AG09309 (cell line): Measurements from ENCODE around the gene LGR6.
"Not testable (repeated sequence)": the region's sequence is repeated elsewhere in the genome, so short reads cannot be mapped to it uniquely, and the experiment has no call there.

Experiments used
- DNase-seq: peaks from one replicate; pipeline ENCODE4 v3.0.0-alpha.2; 2010; ENCODE audit warnings: low read depth
- H3K4me3 ChIP-seq: 2 replicates; pipeline ENCODE4 v1.5.1; 2011; ENCODE audit warnings: mild to moderate bottlenecking, low read depth, low read length, moderate library complexity; ENCODE audit not compliant: control insufficient read depth
- CTCF ChIP-seq: IDR thresholded peaks from 2 replicates; pipeline ENCODE4 v1.5.1; 2011; ENCODE audit warnings: mild to moderate bottlenecking, low read depth, low read length, inconsistent platforms; ENCODE audit not compliant: insufficient read depth, control insufficient read depth; ENCODE audit errors: missing control alignments

LGR6 gene

GRCh38 chr1:202252271-202252670, 58.7 kb downstream of the LGR6 start:
- TF ChIP-seq CTCF: no peak
- H3K4me3 ChIP-seq: no peak overlapping the region
- no peak for DNase-seq

GRCh38 chr1:202254454-202255252, 61.1 kb downstream of the LGR6 start:
- no peak for DNase-seq
- no peak overlapping the region for H3K4me3 ChIP-seq
- no peak for TF ChIP-seq CTCF

- no peak for TF ChIP-seq CTCF
- no peak overlapping the region for H3K4me3 ChIP-seq
- DNase-seq: no peak
These were observed 61.7 kb downstream of the LGR6 start for GRCh38 chr1:202255343-202255742.

GRCh38 chr1:202259705-202260104, 66.1 kb downstream of the LGR6 start:
- TF ChIP-seq CTCF: no peak
- no peak for DNase-seq

GRCh38 chr1:202261209-202261958, 67.8 kb downstream of the LGR6 start:
- not testable (repeated sequence) for DNase-seq, H3K4me3 ChIP-seq

More at GRCh38 chr1:202259705-202260104, 66.1 kb downstream of the LGR6 start:
- no peak overlapping the region for H3K4me3 ChIP-seq

GRCh38 chr1:202263628-202264027, 70.0 kb downstream of the LGR6 start:
- no peak for TF ChIP-seq CTCF
- H3K4me3 ChIP-seq: no peak overlapping the region
- no peak for DNase-seq

GRCh38 chr1:202264300-202264699, 70.7 kb downstream of the LGR6 start:
- H3K4me3 ChIP-seq: no peak overlapping the region
- DNase-seq: no peak
- no peak for TF ChIP-seq CTCF
